ENCODE results near the gene NCS1. TPM values are rescaled to one million over a fixed set of nuclear protein-coding genes. Genes with fewer than 3 reads are reported as not detected.

Gene NCS1
- total and polyA plus RNA-seq, 2 of the 8 experiments (the other 6 are each of a cell fraction or from before 2014, with no cell fraction given), result 34.7 to 47.6 TPM

DNA sequence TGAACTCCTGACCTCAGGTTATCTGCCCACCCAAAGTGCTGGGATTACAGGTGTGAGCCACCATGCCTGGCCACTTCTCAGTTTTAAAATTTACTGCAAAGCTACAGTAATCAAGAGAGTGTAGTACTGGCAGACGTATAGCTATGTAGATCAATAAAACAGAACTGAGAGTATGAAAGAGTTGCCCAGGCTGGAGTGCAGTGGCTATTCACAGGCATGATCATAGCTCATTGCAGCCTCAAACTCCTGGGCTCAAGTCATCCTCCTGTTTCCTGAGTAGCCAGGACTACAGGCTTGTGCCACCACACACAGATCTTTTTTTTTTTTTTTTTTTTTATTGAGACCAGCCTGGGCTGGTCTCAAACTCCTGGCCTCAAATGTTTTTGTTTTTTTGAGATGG lies 26.5 kb upstream of the NCS1 start (continued):
- no peak for TF ChIP-seq SP2 (IDR thresholded peaks at IDR 0.05; ENCODE audit: low read length)
- no peak for TF ChIP-seq CHD2 (IDR thresholded peaks at IDR 0.05; ENCODE audit: low read length)
- no peak for TF ChIP-seq TCF12 (IDR thresholded peaks at IDR 0.05; ENCODE audit: low read depth, low read length)
- TF ChIP-seq POLR2A (IDR thresholded peaks at IDR 0.05; ENCODE audit: control extremely low read depth in 1 of 2, low read depth in 2 of 2, low read length in 2 of 2), result no peak
- no peak for TF ChIP-seq RAD21 (IDR thresholded peaks at IDR 0.05 in 1 of 2, conservative IDR thresholded peaks at IDR 0.05 in 1 of 2; ENCODE audit: low read depth in 2 of 2, low read length in 2 of 2)
- no peak for TF ChIP-seq EP300 (IDR thresholded peaks at IDR 0.05; ENCODE audit: borderline replicate concordance in 1 of 2, low read depth in 2 of 2, low read length in 2 of 2)
- TF ChIP-seq TAF7 (optimal IDR thresholded peaks at IDR 0.05; ENCODE audit: borderline replicate concordance, low read depth, low read length), result no peak
- no peak for TF ChIP-seq GABPA (IDR thresholded peaks at IDR 0.05; ENCODE audit: borderline replicate concordance, insufficient read depth, low read length)

Measured in H1 (cell line).